Measurements from ENCODE around the gene STYK1. TPM values are rescaled to one million over a fixed set of nuclear protein-coding genes. Genes with fewer than 3 reads are reported as not detected.

Gene STYK1
- total and polyA plus RNA-seq, 10 of the 15 experiments (the other 5 are each of a cell fraction or from before 2014, with no cell fraction given) = 0.62 to 1.2 (median 0.82) TPM; not detected in 1

DNA sequence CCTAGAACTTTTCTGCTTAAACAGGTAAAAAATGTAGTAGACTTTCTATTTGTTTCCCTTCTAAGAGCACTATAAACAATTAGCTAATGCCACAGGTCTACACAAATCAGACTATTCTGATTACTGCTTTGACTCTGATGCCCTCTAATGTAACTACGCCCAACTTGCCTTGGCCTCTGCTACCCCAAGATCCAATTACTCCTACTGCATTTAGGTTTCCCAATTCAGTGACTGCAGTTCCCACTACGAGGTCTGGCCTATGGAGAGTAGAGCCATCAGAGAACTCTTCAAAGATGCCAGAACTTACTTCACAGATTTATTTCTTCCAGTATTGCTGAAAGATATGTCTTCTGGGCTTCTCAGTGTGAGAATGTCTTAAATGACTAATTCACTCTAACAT, 15.3 kb upstream of the STYK1 start:
- RAD21 ChIA-PET (ENCODE audit: unreplicated experiment) = no interaction called here
- Histone ChIP-seq H3K9ac (ENCODE audit: control insufficient read depth, insufficient read depth, low read length) (no peak overlapping the region), H4K20me1 (ENCODE audit: control insufficient read depth, insufficient read depth) (no peaks in the 10 kb centered on the region), H3K9me3 (replicated peaks; ENCODE audit: control insufficient read depth, insufficient read depth, low read length) (no peaks in the 10 kb centered on the region; the same call in 1 of the 3 replicates), H3K4me1 (ENCODE audit: control insufficient read depth, insufficient read depth, low read length) (no peaks in the 10 kb centered on the region), H3K27ac (ENCODE audit: control insufficient read depth, insufficient read depth) (no peak overlapping the region), H3K79me2 (ENCODE audit: control insufficient read depth, insufficient read depth, low read length) (no peaks in the 10 kb centered on the region), H3K4me3 (no peak overlapping the region), H2AFZ (ENCODE audit: control insufficient read depth, low read depth, low read length) (no peak overlapping the region), H3K36me3 (ENCODE audit: control insufficient read depth in 2 of 2, insufficient read depth in 2 of 2, low read length in 1 of 2) (no peaks in the 10 kb centered on the region), H3K4me2 (ENCODE audit: control insufficient read depth, insufficient read depth) (no peak overlapping the region), H3K27me3 (replicated peaks in 1 of 2; ENCODE audit: control insufficient read depth in 2 of 2, insufficient read depth in 2 of 2, low read length in 1 of 2) (no peaks in the 10 kb centered on the region)
- no TSS peak for BruUV-seq (replicated peaks)
- intact Hi-C loops (cut with micrococcal nuclease; ENCODE audit: unreplicated experiment) = no loop called here
- WGBS (ENCODE audit: insufficient coverage, insufficient replicate concordance, low lambda C conversion rate, missing lambda C conversion rate) = 20% methylated on average over 2 of the region's 2 CpGs
- SMC1A ChIA-PET (ENCODE audit: uncharacterized antibody, unreplicated experiment) = no interaction called here
- CTCF ChIA-PET = interaction anchor here (1.4 kb wide), 1 partner anchor 14 kb away, joined by 4 read pairs; no protein-coding TSS in a partner anchor
- no peak for FAIRE-seq
- no peak for ATAC-seq
- POLR2A ChIA-PET = no interaction called here
- in situ Hi-C loops (cut with MboI) = no loop called here
- no peak for TF ChIP-seq HDAC6 (IDR thresholded peaks at IDR 0.05; ENCODE audit: unreplicated experiment)
- TF ChIP-seq KDM1A (IDR thresholded peaks at IDR 0.05; ENCODE audit: borderline replicate concordance) = no peak
- DNase-seq (ENCODE audit: low read depth, low spot score) = no peak

DNA sequence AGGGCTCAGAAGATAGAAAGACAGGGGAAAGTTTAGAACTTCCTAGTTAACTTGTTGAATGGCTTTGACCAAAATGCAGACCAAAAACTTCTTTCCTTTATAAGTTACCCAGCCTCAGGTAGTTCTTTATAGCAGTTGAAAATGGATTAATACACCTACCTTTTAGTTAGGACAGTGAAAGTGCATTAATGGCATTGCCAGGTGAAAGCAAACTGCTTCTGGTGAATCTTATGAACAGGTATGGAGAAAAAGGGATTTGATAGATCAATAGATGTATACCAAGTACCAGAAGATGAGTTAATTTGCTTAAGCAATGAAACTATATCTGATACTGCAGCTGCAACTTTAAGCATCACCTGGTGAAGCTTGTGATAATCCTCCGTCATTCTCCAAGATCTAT, 14.2 kb upstream of the STYK1 start:
- in situ Hi-C loops (cut with MboI) (no loop called here), intact Hi-C loops (cut with micrococcal nuclease; ENCODE audit: unreplicated experiment) (no loop called here)
- DNase-seq (ENCODE audit: low read depth, low spot score) (no peak), ATAC-seq (no peak), FAIRE-seq (no peak)
- Histone ChIP-seq H2AFZ (ENCODE audit: control insufficient read depth, low read depth, low read length) (no peak overlapping the region), H3K4me1 (ENCODE audit: control insufficient read depth, insufficient read depth, low read length) (no peaks in the 10 kb centered on the region), H3K27me3 (replicated peaks in 1 of 2; ENCODE audit: control insufficient read depth in 2 of 2, insufficient read depth in 2 of 2, low read length in 1 of 2) (no peaks in the 10 kb centered on the region), H3K36me3 (ENCODE audit: control insufficient read depth in 2 of 2, insufficient read depth in 2 of 2, low read length in 1 of 2) (no peaks in the 10 kb centered on the region), H3K9ac (ENCODE audit: control insufficient read depth, insufficient read depth, low read length) (no peak overlapping the region), H3K9me3 (replicated peaks; ENCODE audit: control insufficient read depth, insufficient read depth, low read length) (no peaks in the 10 kb centered on the region; the same call in 1 of the 3 replicates), H3K4me2 (ENCODE audit: control insufficient read depth, insufficient read depth) (no peak overlapping the region), H4K20me1 (ENCODE audit: control insufficient read depth, insufficient read depth) (no peaks in the 10 kb centered on the region), H3K4me3 (no peak overlapping the region), H3K79me2 (ENCODE audit: control insufficient read depth, insufficient read depth, low read length) (no peaks in the 10 kb centered on the region), H3K27ac (ENCODE audit: control insufficient read depth, insufficient read depth) (no peak overlapping the region)
- POLR2A ChIA-PET = no interaction called here
- RAD21 ChIA-PET (ENCODE audit: unreplicated experiment) = no interaction called here
- CTCF ChIA-PET = no interaction called here
- SMC1A ChIA-PET (ENCODE audit: uncharacterized antibody, unreplicated experiment) = no interaction called here
- WGBS (ENCODE audit: insufficient coverage, insufficient replicate concordance, low lambda C conversion rate, missing lambda C conversion rate) = 53% methylated on average over 1 of the region's 1 CpG
- no TSS peak for BruUV-seq (replicated peaks)
- no peak for TF ChIP-seq POLR2AphosphoS2 (IDR thresholded peaks at IDR 0.05; ENCODE audit: low read depth, low read length)
- TF ChIP-seq PRDM15 (CRISPR knock-in tag; IDR thresholded peaks at IDR 0.05) = no peak
- TF ChIP-seq SMC3 (IDR thresholded peaks at IDR 0.05; ENCODE audit: borderline replicate concordance, low read length) = no peak
- TF ChIP-seq SREBF2 (IDR thresholded peaks at IDR 0.05; ENCODE audit: low read length) = no peak
- no peak for TF ChIP-seq BHLHE40 (IDR thresholded peaks at IDR 0.05; ENCODE audit: borderline replicate concordance in 1 of 2, low read depth in 2 of 2, low read length in 1 of 2)
- TF ChIP-seq ATF3 (IDR thresholded peaks at IDR 0.05; ENCODE audit: borderline replicate concordance, extremely low read depth, low read depth, low read length) = no peak
- no peak for TF ChIP-seq STAT3 (IDR thresholded peaks at IDR 0.05; ENCODE audit: low read depth, low read length)
- TF ChIP-seq CHD2 (IDR thresholded peaks at IDR 0.05; ENCODE audit: borderline replicate concordance, low read depth, low read length) = no peak
- no peak for TF ChIP-seq YBX1 (IDR thresholded peaks at IDR 0.05)
- no peak for TF ChIP-seq ZNF24 (IDR thresholded peaks at IDR 0.05)

Data from GM12878 (cell line).